NCI-H460 (cell line): ENCODE measurements around the gene PROZ. TPM values are rescaled to one million over a fixed set of nuclear protein-coding genes. Genes with fewer than 3 reads are reported as not detected.

Source experiments
- small RNA-seq, 2 experiments: library from RNA; depleted of rRNA; stranded (forward); fragments of <200 nt; gene quantifications; one replicate each; pipeline ENCODE3, GENCODE V24; 2014
- total RNA-seq: library from RNA; depleted of rRNA; stranded (reverse); fragments of >200 nt; shearing (Covaris generic); gene quantifications from 2 replicates; pipeline ENCODE4 v1.2.3, GENCODE V29; 2014; rRNA removed

The PROZ gene
- total RNA-seq, 1 experiment from 2014 or later = not detected

Small RNA genes within 50 kb of the gene (small RNA-seq; reads per million reads assigned to genes)
- 0 reads per million in 2 experiments for gene AL137002.1

Other genes starting within 250 kb of the PROZ start
- 0.89 and 0.97 TPM in 2 replicates for gene MCF2L, start 189.4 kb upstream of the PROZ start, total RNA-seq
- 0.07 TPM in 1 of 2 replicates, not detected in the other for gene F7, start 52.9 kb upstream of the PROZ start, total RNA-seq
- 0.59 and 0.61 TPM in 2 replicates for gene F10, start 35.8 kb upstream of the PROZ start, total RNA-seq
- 120 and 124 TPM in 2 replicates for gene PCID2, start 50.0 kb downstream of the PROZ start, total RNA-seq
- 151 and 160 TPM in 2 replicates for gene CUL4A, start 51.0 kb downstream of the PROZ start, total RNA-seq
- gene LAMP1, start 138.6 kb downstream of the PROZ start, total RNA-seq = 118 and 121 TPM in 2 replicates
- 2.1 TPM in 2 replicates for gene GRTP1, start 205.5 kb downstream of the PROZ start, total RNA-seq